Activated CD8-positive, alpha-beta memory T cell treated with anti-CD3 and anti-CD28 coated beads, Interleukin-2, amount 50 U/mL, for 24 hours (primary cell): ENCODE measurements around the gene VANGL1.

Experiments
- DNase-seq: peaks from one replicate; pipeline ENCODE4 v3.0.0-alpha.2; 2020; ENCODE audit errors: extremely low read depth

The VANGL1 gene

GRCh38 chr1:115644109-115644508 is 2.3 kb downstream of the VANGL1 start:
- no peak for DNase-seq

GRCh38 chr1:115647047-115647446 is 5.3 kb downstream of the VANGL1 start:
- no peak for DNase-seq

GRCh38 chr1:115647507-115647906 is 5.7 kb downstream of the VANGL1 start:
- DNase-seq, result no peak

GRCh38 chr1:115647919-115648650 is 6.3 kb downstream of the VANGL1 start:
- no peak for DNase-seq

- DNase-seq, result no peak
These were observed 7.2 kb downstream of the VANGL1 start for GRCh38 chr1:115648717-115649691.

GRCh38 chr1:115649964-115650363 is 8.2 kb downstream of the VANGL1 start:
- no peak for DNase-seq

- no peak for DNase-seq
These were observed 9.2 kb downstream of the VANGL1 start for GRCh38 chr1:115650961-115651360.

GRCh38 chr1:115651391-115651790 is 9.6 kb downstream of the VANGL1 start:
- DNase-seq, result no peak

GRCh38 chr1:115652236-115652788 is 10.5 kb downstream of the VANGL1 start:
- DNase-seq, result no peak

GRCh38 chr1:115654125-115654524 is 12.4 kb downstream of the VANGL1 start:
- DNase-seq, result no peak

GRCh38 chr1:115654663-115655305 is 13.0 kb downstream of the VANGL1 start:
- DNase-seq, result no peak

- DNase-seq, result no peak
These were observed 13.5 kb downstream of the VANGL1 start for GRCh38 chr1:115655306-115655663.

GRCh38 chr1:115655916-115656315 is 14.1 kb downstream of the VANGL1 start:
- DNase-seq, result no peak

GRCh38 chr1:115656461-115657077 is 14.8 kb downstream of the VANGL1 start:
- no peak for DNase-seq

GRCh38 chr1:115658646-115659045 is 16.9 kb downstream of the VANGL1 start:
- no peak for DNase-seq

- DNase-seq, result no peak
These were observed 18.4 kb downstream of the VANGL1 start for GRCh38 chr1:115660151-115660550.

GRCh38 chr1:115661157-115661556 is 19.4 kb downstream of the VANGL1 start:
- no peak for DNase-seq

- no peak for DNase-seq
These were observed 23.7 kb downstream of the VANGL1 start for GRCh38 chr1:115665319-115666096.

GRCh38 chr1:115666206-115666605 is 24.4 kb downstream of the VANGL1 start:
- no peak for DNase-seq

GRCh38 chr1:115666702-115667101 is 24.9 kb downstream of the VANGL1 start:
- DNase-seq, result no peak

GRCh38 chr1:115668579-115668978 is 26.8 kb downstream of the VANGL1 start:
- no peak for DNase-seq
